ENCODE results near the gene DLL4.
"Not testable (repeated sequence)": the region's sequence is repeated elsewhere in the genome, so short reads cannot be mapped to it uniquely, and the experiment has no call there.

Gene DLL4

GRCh38 chr15:40961740-40962139 is 32.6 kb downstream of the DLL4 start:
- not testable (repeated sequence) for DNase-seq

- DNase-seq: not testable (repeated sequence)
Measured at GRCh38 chr15:40962317-40962716, 33.2 kb downstream of the DLL4 start.

GRCh38 chr15:40963201-40963600 is 34.1 kb downstream of the DLL4 start:
- DNase-seq: no peak

- DNase-seq: no peak
Measured at GRCh38 chr15:40964006-40964405, 34.9 kb downstream of the DLL4 start.

- DNase-seq: no peak
Measured at GRCh38 chr15:40964634-40965033, 35.5 kb downstream of the DLL4 start.

GRCh38 chr15:40968290-40969085 is 39.3 kb downstream of the DLL4 start:
- DNase-seq: no peak

- no peak for DNase-seq
Measured at GRCh38 chr15:40969363-40969762, 40.2 kb downstream of the DLL4 start.

- DNase-seq: no peak
Measured at GRCh38 chr15:40974879-40975278, 45.7 kb downstream of the DLL4 start.

- DNase-seq: no peak
Measured at GRCh38 chr15:40976819-40977218, 47.7 kb downstream of the DLL4 start.

- no peak for DNase-seq
Measured at GRCh38 chr15:40978141-40978540, 49.0 kb downstream of the DLL4 start.

GRCh38 chr15:40978562-40978961 is 49.4 kb downstream of the DLL4 start:
- no peak for DNase-seq

- no peak for DNase-seq
Measured at GRCh38 chr15:40981186-40981585, 52.0 kb downstream of the DLL4 start.

GRCh38 chr15:40982855-40983254 is 53.7 kb downstream of the DLL4 start:
- no peak for DNase-seq

- DNase-seq: no peak
Measured at GRCh38 chr15:40984406-40984805, 55.3 kb downstream of the DLL4 start.

- DNase-seq: no peak
Measured at GRCh38 chr15:40984964-40985363, 55.8 kb downstream of the DLL4 start.

- no peak for DNase-seq
Measured at GRCh38 chr15:40985541-40986330, 56.6 kb downstream of the DLL4 start.

GRCh38 chr15:40986820-40987219 is 57.7 kb downstream of the DLL4 start:
- no peak for DNase-seq

- DNase-seq: no peak
Measured at GRCh38 chr15:40988156-40988555, 59.0 kb downstream of the DLL4 start.

All from stimulated activated CD8-positive, alpha-beta memory T cell treated with anti-CD3 and anti-CD28 coated beads, Interleukin-4, amount 100 ng/mL, for 48 hours (primary cell).